SK-N-SH treated with all-trans-retinoic acid at 6 μM for 48 hours (cell line): Measurements from ENCODE around the gene TMEM132D.

Experiments
- CREB5 ChIP-seq: fragments of 250-450 bp; sonication (Bioruptor Pico); IDR thresholded peaks from 2 replicates; pipeline ENCODE4 v1.5.1; 2020; ENCODE audit warnings: low read depth, mild to moderate bottlenecking, moderate library complexity
- GLIS3 ChIP-seq: fragments of 250-450 bp; sonication (Bioruptor Pico); IDR thresholded peaks from 2 replicates; pipeline ENCODE4 v1.5.0; 2020; ENCODE audit warnings: mild to moderate bottlenecking, moderate library complexity
- RARB ChIP-seq: fragments of 250-450 bp; sonication (Bioruptor Pico); IDR thresholded peaks from 2 replicates; pipeline ENCODE4 v1.8.0; 2021; ENCODE audit warnings: mild to moderate bottlenecking, moderate library complexity
- TSHZ2 ChIP-seq: fragments of 250-450 bp; sonication (Bioruptor Pico); IDR thresholded peaks from 2 replicates; pipeline ENCODE4 v1.5.0; 2020; ENCODE audit warnings: mild to moderate bottlenecking, moderate library complexity
- ZFP3 ChIP-seq: fragments of 250-450 bp; sonication (Bioruptor Pico); IDR thresholded peaks from 2 replicates; pipeline ENCODE4 v1.5.0; 2020; ENCODE audit warnings: mild to moderate bottlenecking, moderate library complexity
- ZFP30 ChIP-seq: fragments of 450-650 bp; formaldehyde crosslinking; IDR thresholded peaks from 2 replicates; pipeline ENCODE4 v1.5.0; 2022; ENCODE audit warnings: mild to moderate bottlenecking, moderate library complexity
- ZNF8 ChIP-seq: fragments of 450-650 bp; formaldehyde crosslinking; IDR thresholded peaks from 2 replicates; pipeline ENCODE4 v1.5.0; 2020; ENCODE audit warnings: mild to moderate bottlenecking, moderate library complexity

- TF ChIP-seq ZNF8 (CRISPR knock-in tag) (no peak), ZFP30 (CRISPR knock-in tag) (no peak), ZFP3 (CRISPR knock-in tag) (no peak), RARB (no peak), CREB5 (CRISPR knock-in tag) (no peak), GLIS3 (CRISPR knock-in tag) (no peak), TSHZ2 (CRISPR knock-in tag) (no peak)
Measured at GRCh38 chr12:129903956-129904829, at the start of gene TMEM132D.
